IMR-90 (cell line): ENCODE results near the gene DMD. TPM values are rescaled to one million over a fixed set of nuclear protein-coding genes. Genes with fewer than 3 reads are reported as not detected.

Experiments used
- ATAC-seq: fragments of 200-7000 bp; cut with Tn5 transposase; 2 replicates; pipeline ENCODE4 v1.9.1; 2020; ENCODE audit warnings: low read depth, mild to moderate bottlenecking, moderate library complexity
- BruUV-seq: library from RNA; stranded (reverse); fragments of 400-500 nt; replicated peaks from 2 replicates; lab custom pipeline; 2021; lab: Mats Ljungman, UMichigan
- CTCF ChIA-PET: fragments of 300-600 bp; formaldehyde crosslinking; extraction: SDS; loops from one replicate; lab custom pipeline; 2021; ENCODE audit warnings: antibody characterized with exemption; lab: Yijun Ruan, JAX
- POLR2A ChIA-PET: fragments of 300-600 bp; sonication (Branson Sonifier 250); formaldehyde crosslinking; loops from one replicate; lab custom pipeline; 2022; ENCODE audit warnings: antibody characterized with exemption; ENCODE audit not compliant: unreplicated experiment; lab: Charles Lee
- DNase-seq: peaks from one replicate; pipeline ENCODE4 v3.0.0; 2013
- H2AFZ ChIP-seq: replicated peaks from 2 replicates; pipeline ENCODE3; 2013; ENCODE audit warnings: low read length, mild to moderate bottlenecking; ENCODE audit not compliant: poor library complexity
- H2AK5ac ChIP-seq: 2 replicates; pipeline ENCODE4 v1.6.1; 2013; ENCODE audit warnings: low read depth, low read length, inconsistent platforms
- H2AK9ac ChIP-seq: replicated peaks from 2 replicates; pipeline ENCODE3; 2013; ENCODE audit warnings: mild to moderate bottlenecking, low read depth, low read length, moderate library complexity; ENCODE audit not compliant: poor library complexity
- H2BK120ac ChIP-seq: 2 replicates; pipeline ENCODE4 v1.6.1; 2013; ENCODE audit warnings: low read depth, low read length, inconsistent platforms
- H2BK15ac ChIP-seq: 3 replicates; pipeline ENCODE4 v1.6.1; 2013; ENCODE audit warnings: low read depth, low read length, inconsistent platforms
- H2BK20ac ChIP-seq: 2 replicates; pipeline ENCODE4 v1.6.1; 2013; ENCODE audit warnings: low read depth, mild to moderate bottlenecking, inconsistent platforms, low read length, moderate library complexity
- H2BK5ac ChIP-seq: 2 replicates; pipeline ENCODE4 v1.6.1; 2013; ENCODE audit warnings: mild to moderate bottlenecking, low read depth, low read length, inconsistent platforms; ENCODE audit not compliant: poor library complexity, severe bottlenecking
- H3K14ac ChIP-seq: replicated peaks from 2 replicates; pipeline ENCODE4 v1.6.1; 2013; ENCODE audit warnings: low read depth, low read length, inconsistent platforms
- H3K18ac ChIP-seq: 2 replicates; pipeline ENCODE4 v1.6.1; 2013; ENCODE audit warnings: low read depth, low read length, control low read depth
- H3K23ac ChIP-seq: 2 replicates; pipeline ENCODE4 v1.6.1; 2013; ENCODE audit warnings: low read depth, low read length, inconsistent platforms
- H3K27ac ChIP-seq: 2 replicates; pipeline ENCODE4 v1.5.1; 2013; ENCODE audit warnings: mild to moderate bottlenecking, control low read depth, low read length; ENCODE audit not compliant: insufficient read depth
- H3K27me3 ChIP-seq: 2 replicates; pipeline ENCODE4 v1.6.1; 2013; ENCODE audit warnings: low read length; ENCODE audit not compliant: control insufficient read depth, insufficient read depth
- H3K36me3 ChIP-seq: 2 replicates; pipeline ENCODE4 v1.6.1; 2013; ENCODE audit warnings: low read length, mixed read lengths; ENCODE audit not compliant: control insufficient read depth, insufficient read depth
- H3K4ac ChIP-seq: 2 replicates; pipeline ENCODE4 v1.6.1; 2013; ENCODE audit warnings: low read depth, low read length, inconsistent platforms
- H3K4me1 ChIP-seq: 2 replicates; pipeline ENCODE4 v1.6.1; 2013; ENCODE audit warnings: low read length, mixed read lengths; ENCODE audit not compliant: control insufficient read depth, insufficient read depth
- H3K4me2 ChIP-seq: 2 replicates; pipeline ENCODE4 v1.6.1; 2013; ENCODE audit warnings: low read depth, mild to moderate bottlenecking, control low read depth, low read length, moderate library complexity
- H3K4me3 ChIP-seq: 2 replicates; pipeline ENCODE4 v1.5.1; 2013; ENCODE audit warnings: low read depth, mild to moderate bottlenecking, control low read depth, low read length, moderate library complexity; ENCODE audit not compliant: insufficient read depth
- H3K56ac ChIP-seq: 2 replicates; pipeline ENCODE4 v1.6.1; 2013; ENCODE audit warnings: low read length, inconsistent platforms; ENCODE audit not compliant: insufficient read depth; ENCODE audit errors: extremely low read depth
- H3K79me1 ChIP-seq, 2 experiments: 2 replicates each; pipeline ENCODE4 v1.6.1; 2013; ENCODE audit warnings: low read length in 2 of 2, inconsistent platforms in 1 of 2, low read depth in 1 of 2
- H3K9ac ChIP-seq: 2 replicates; pipeline ENCODE4 v1.6.1; 2013; ENCODE audit warnings: low read depth, low read length, control low read depth
- H3K9me1 ChIP-seq: 2 replicates; pipeline ENCODE4 v1.6.1; 2013; ENCODE audit warnings: low read length, inconsistent platforms; ENCODE audit not compliant: insufficient read depth
- H3K9me3 ChIP-seq: 2 replicates; pipeline ENCODE4 v1.6.1; 2013; ENCODE audit warnings: low read length; ENCODE audit not compliant: control insufficient read depth, insufficient read depth
- H4K20me1 ChIP-seq: 2 replicates; pipeline ENCODE4 v1.6.1; 2013; ENCODE audit warnings: low read length, inconsistent platforms; ENCODE audit not compliant: insufficient read depth
- H4K5ac ChIP-seq: 2 replicates; pipeline ENCODE4 v1.6.1; 2013; ENCODE audit warnings: mild to moderate bottlenecking, low read depth, low read length, control low read depth
- H4K8ac ChIP-seq, 2 experiments: 2 replicates each; pipeline ENCODE4 v1.6.1; 2013; ENCODE audit warnings: low read depth in 2 of 2, low read length in 2 of 2, control low read depth in 1 of 2, inconsistent platforms in 1 of 2
- H4K91ac ChIP-seq: 2 replicates; pipeline ENCODE4 v1.6.1; 2013; ENCODE audit warnings: low read depth, low read length, inconsistent platforms; ENCODE audit not compliant: insufficient read depth
- CHD1 ChIP-seq: IDR thresholded peaks from 2 replicates; pipeline ENCODE4 v1.6.1; 2012; ENCODE audit warnings: low read depth, low read length, improper control_type of control experiment
- MAZ ChIP-seq: IDR thresholded peaks from 2 replicates; pipeline ENCODE4 v1.6.1; 2012; ENCODE audit warnings: low read depth, mild to moderate bottlenecking, low read length, improper control_type of control experiment, moderate library complexity, borderline replicate concordance
- NFE2L2 ChIP-seq: fragments of 150-350 bp; IDR thresholded peaks from 2 replicates; pipeline ENCODE4 v1.6.1; 2016; ENCODE audit warnings: low read depth, mild to moderate bottlenecking, low read length
- RFX5 ChIP-seq: IDR thresholded peaks from 2 replicates; pipeline ENCODE4 v1.8.0; 2012; ENCODE audit warnings: low read depth, mild to moderate bottlenecking, low read length, moderate library complexity
- SMC3 ChIP-seq: fragments of 150-350 bp; IDR thresholded peaks from 2 replicates; pipeline ENCODE4 v1.6.1; 2016; ENCODE audit warnings: low read depth, mild to moderate bottlenecking, antibody characterized with exemption, low read length, moderate library complexity
- WGBS, 2 experiments: methylation state at CpG; one replicate each; pipeline versions ENCODE4 v1.1.5 to v1.1.7; 2013; ENCODE audit warnings: missing lambda C conversion rate in 2 of 2; ENCODE audit not compliant: insufficient read length in 1 of 2; ENCODE audit errors: extremely low coverage in 2 of 2; 5-methylcytosine and 5-hydroxymethylcytosine counted together
- dilution Hi-C: fragments of 300-500 bp; cut with HindIII; formaldehyde crosslinking; loops from one replicate; pipeline ENCODE4 v1.14.3; 2018; ENCODE audit warnings: low sequenced_read_pairs; ENCODE audit not compliant: unreplicated experiment
- in situ Hi-C: fragments of 300-500 bp; cut with MboI; formaldehyde crosslinking; loops from 3 replicates; pipeline ENCODE4 v1.14.3; 2019; ENCODE audit warnings: low sequenced_read_pairs, inconsistent platforms, mixed read lengths
- intact Hi-C: fragments of 100-400 bp; cut with micrococcal nuclease; formaldehyde crosslinking; loops from 2 replicates; pipeline ENCODE4 v1.10.0; 2022
- polyA plus RNA-seq, 3 experiments: library from polyadenylated mRNA; depleted of rRNA; stranded (reverse); fragments of >200 nt; gene quantifications; 2 replicates each; pipeline ENCODE4 v1.2.3, GENCODE V29; 2012; ENCODE audit warnings: low replicate concordance in 1 of 3
- total RNA-seq: library from RNA; depleted of rRNA; stranded (reverse); fragments of >200 nt; gene quantifications from 2 replicates; pipeline ENCODE4 v1.2.3, GENCODE V29; 2012
- TF ChIP-seq, protein P1 (sequence below): fragments of 150-350 bp; IDR thresholded peaks from 2 replicates; pipeline ENCODE4 v1.6.1; 2016; ENCODE audit warnings: low read depth, mild to moderate bottlenecking, low read length, moderate library complexity, borderline replicate concordance

The DMD gene
- total and polyA plus RNA-seq, 2 of the 4 experiments (the other 2 are of a cell fraction), result 6.6 to 11.8 TPM

- POLR2A ChIA-PET, result no interaction called here
- TF ChIP-seq MAZ (no peak), SMC3 (no peak), RFX5 (no peak), NFE2L2 (no peak), CHD1 (no peak)
- TF ChIP-seq, protein P1, sequence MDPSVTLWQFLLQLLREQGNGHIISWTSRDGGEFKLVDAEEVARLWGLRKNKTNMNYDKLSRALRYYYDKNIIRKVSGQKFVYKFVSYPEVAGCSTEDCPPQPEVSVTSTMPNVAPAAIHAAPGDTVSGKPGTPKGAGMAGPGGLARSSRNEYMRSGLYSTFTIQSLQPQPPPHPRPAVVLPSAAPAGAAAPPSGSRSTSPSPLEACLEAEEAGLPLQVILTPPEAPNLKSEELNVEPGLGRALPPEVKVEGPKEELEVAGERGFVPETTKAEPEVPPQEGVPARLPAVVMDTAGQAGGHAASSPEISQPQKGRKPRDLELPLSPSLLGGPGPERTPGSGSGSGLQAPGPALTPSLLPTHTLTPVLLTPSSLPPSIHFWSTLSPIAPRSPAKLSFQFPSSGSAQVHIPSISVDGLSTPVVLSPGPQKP, result no peak
- no peaks in the 10 kb centered on the region for H3K9me3 ChIP-seq
- no peak overlapping the region for H2AK5ac ChIP-seq
- no peaks in the 10 kb centered on the region for H4K20me1 ChIP-seq
- intact Hi-C loops, result loop anchor here (5.0 kb wide), 1 partner anchor 94 kb away; no protein-coding TSS in a partner anchor
- H4K8ac ChIP-seq, result no peak overlapping the region
- H4K5ac ChIP-seq, result no peak overlapping the region
- H3K36me3 ChIP-seq, result no peaks in the 10 kb centered on the region
- H3K9me1 ChIP-seq, result no peaks in the 10 kb centered on the region
- H3K79me1 ChIP-seq, result no peaks in the 10 kb centered on the region
- H2AK9ac ChIP-seq, result no peak overlapping the region
- in situ Hi-C loops, result no loop called here
- CTCF ChIA-PET, result no interaction called here
- H2BK120ac ChIP-seq, result no peak overlapping the region
- H4K91ac ChIP-seq, result no peak overlapping the region
- no peak overlapping the region for H3K4me3 ChIP-seq
- no peak overlapping the region for H3K4me2 ChIP-seq
- no peak overlapping the region for H2BK20ac ChIP-seq
- ATAC-seq, result no peak
- no peak overlapping the region for H2BK15ac ChIP-seq
- no peak overlapping the region for H3K27ac ChIP-seq
- H2BK5ac ChIP-seq, result no peak overlapping the region
- BruUV-seq, result no TSS peak
- H3K4ac ChIP-seq, result no peak overlapping the region
- no peak overlapping the region for H2AFZ ChIP-seq
- dilution Hi-C loops, result no loop called here
- WGBS, 2 experiments, result no CpG with 5 or more reads among the region's 2 CpGs
- no peak for DNase-seq
- H3K4me1 ChIP-seq, result no peaks in the 10 kb centered on the region; the same call in 1 of the 2 replicates
- no peaks in the 10 kb centered on the region for H3K27me3 ChIP-seq
- H3K18ac ChIP-seq, result no peak overlapping the region
- H3K56ac ChIP-seq, result no peak overlapping the region
- H3K14ac ChIP-seq, result no peak overlapping the region
- H3K23ac ChIP-seq, result no peak overlapping the region
- no peak overlapping the region for H3K9ac ChIP-seq
Observed at GRCh38 chrX:31316340-31316991, 1894.9 kb downstream of the DMD start.
